Stimulated activated CD8-positive, alpha-beta memory T cell treated with anti-CD3 and anti-CD28 coated beads, Interleukin-12 subunit alpha, Interleukin-12 subunit beta, amount 100 ng/mL, for 1 hour (primary cell): Measurements from ENCODE around the gene CXCL10.
"Not testable (repeated sequence)": the region's sequence is repeated elsewhere in the genome, so short reads cannot be mapped to it uniquely, and the experiment has no call there.

ENCODE experiments used
- DNase-seq: peaks from one replicate; pipeline ENCODE4 v3.0.0-alpha.2; 2020; ENCODE audit warnings: low read depth

The CXCL10 gene

GRCh38 chr4:76028350-76028765 lies 5.1 kb upstream of the CXCL10 start:
- no peak for DNase-seq

GRCh38 chr4:76024065-76024464 lies 768 bp upstream of the CXCL10 start:
- DNase-seq: no peak

DNA sequence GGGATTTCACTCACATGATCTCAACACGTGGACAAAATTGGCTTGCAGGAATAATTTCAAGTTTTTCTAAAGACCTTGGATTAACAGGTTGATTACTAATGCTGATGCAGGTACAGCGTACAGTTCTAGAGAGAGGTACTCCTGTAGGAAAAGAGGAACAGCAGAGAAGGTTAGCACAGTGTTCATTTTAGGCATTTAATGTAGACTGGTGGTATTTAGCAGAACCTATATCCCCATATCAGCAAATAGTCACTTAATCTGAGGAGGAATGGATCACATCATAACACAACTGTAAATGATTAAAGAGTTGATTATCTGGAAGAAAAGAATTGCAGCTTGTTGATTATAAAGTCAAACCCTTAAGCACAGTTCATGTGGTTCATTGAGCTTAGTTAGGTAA lies 620 bp downstream of the CXCL10 start:
- no peak for DNase-seq

DNA sequence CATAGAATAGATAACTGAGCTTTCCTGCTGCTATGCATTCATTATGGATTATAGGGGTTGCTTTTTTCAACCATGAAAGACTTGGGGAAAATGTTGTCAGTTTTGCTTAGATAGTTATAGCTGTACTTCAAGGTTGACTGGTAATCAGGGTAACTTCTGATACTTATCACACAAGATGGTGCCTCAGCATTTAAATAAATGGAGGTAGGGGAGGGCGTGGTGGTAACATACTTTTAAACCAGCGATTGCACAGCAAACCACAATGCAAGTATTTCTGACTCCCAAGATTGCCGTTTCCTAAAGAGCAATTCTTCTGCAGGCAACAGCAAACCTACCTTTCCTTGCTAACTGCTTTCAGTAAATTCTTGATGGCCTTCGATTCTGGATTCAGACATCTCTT lies 1.3 kb downstream of the CXCL10 start:
- no peak for DNase-seq

DNA sequence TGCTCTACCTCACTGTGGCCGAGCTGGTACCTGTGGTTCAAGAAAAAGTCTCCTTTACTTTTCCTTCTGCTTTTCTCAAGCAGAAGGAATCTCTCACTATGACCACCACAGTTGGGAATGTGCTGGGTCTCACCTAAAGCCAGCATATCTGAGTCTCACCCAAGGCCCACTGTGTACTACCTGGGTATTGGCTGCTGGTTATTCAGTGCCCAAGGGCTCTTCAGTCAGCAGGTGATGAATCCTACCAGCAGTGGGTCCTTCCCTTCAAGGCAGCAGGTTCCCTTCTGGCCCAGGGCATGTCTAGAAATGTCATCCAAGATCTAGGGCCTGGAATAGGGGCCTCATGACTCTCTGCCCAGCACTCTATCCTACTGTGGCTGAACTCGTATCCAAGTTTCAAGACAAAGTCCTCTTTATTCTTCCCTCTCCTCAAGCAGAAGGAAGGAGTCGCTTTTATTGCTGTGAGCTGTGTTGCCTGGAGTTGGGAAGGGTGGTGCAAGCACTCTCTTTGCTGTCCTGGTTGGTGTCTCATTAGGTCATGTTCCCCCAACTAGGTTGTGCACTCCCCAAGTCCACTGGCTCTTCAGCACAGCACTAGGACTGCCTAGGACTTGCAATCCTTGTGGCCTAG lies 6.1 kb downstream of the CXCL10 start:
- no peak for DNase-seq

DNA sequence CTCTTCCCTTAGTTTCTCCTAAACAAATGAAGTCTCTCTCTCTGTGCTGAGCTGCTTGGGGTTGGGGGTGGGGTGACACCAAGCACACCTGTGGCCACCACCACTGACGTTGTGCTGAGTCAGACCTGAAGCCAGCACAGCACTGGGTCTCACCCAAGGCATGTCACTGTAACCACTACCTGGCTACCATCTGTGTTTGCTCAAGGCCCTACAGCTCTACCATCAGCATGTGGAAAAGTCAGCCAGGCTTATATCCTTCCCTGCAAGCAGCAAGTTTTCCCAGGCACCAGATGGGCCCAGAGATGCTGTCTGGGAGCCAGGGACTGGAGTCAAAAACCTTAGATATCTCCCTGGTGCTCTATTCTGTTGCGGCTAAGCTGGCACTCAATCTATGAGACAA lies 6.9 kb downstream of the CXCL10 start:
- DNase-seq: no peak

GRCh38 chr4:76013540-76013939 lies 9.8 kb downstream of the CXCL10 start:
- DNase-seq: no peak

DNA sequence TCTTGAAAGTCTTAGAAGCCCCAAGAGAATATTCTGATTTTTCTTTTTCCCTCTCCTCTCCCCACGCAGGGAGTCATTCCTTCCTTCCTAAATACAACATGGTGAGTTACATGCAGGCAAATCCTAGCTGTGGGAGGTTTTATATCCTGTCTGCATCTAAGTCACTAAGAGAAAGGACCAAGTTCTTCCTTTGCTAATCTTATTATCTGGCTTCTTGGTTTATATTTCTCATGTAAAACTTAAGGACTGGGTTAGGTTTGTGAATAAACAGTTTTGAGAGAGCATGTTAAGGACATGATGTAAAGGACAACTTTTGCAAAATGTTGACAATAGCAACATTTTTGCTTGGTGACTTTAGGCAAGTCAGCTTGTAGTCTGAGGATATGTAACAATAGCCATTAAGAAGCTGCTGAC lies 10.9 kb downstream of the CXCL10 start:
- DNase-seq: no peak

GRCh38 chr4:76011700-76012387 lies 11.5 kb downstream of the CXCL10 start:
- DNase-seq: no peak

GRCh38 chr4:76011018-76011670 lies 12.2 kb downstream of the CXCL10 start:
- no peak for DNase-seq

DNA sequence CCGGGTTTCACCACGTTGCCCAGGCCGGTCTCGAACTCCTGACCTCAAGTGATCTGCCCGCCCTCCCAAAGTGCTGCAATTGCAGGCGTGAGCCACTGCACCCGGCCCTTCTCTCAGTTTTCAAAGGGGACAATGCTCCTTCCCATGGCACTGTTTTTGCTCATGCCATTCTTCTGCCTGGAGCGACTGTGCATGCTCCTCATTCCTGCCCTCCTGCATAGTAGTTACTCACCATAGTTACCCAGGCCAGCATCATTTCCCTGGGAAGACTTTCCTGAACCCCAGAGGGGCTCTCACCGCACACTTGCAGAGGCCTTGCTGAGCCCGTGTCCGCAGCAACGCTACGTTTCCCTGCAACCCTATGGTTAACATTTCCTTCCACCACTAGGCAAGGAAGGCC lies 12.7 kb downstream of the CXCL10 start:
- DNase-seq: no peak

DNA sequence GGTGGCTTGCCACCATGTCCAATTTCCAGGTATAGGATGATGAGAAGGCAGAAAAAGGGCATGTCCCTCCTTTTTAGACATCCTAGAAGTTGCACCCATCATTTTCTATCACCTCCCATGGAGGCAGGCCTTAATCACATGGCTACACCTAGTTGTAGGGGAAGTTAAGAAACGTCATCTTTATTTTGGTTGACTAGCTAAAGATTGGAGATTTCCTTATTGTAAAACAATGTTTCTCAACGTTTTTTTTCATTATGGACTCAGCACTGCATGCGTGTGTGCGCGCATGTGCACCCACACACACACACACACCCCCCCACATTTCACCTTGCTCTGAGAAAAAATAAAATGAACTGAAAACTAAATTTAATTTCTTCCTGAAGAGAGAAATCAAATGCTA lies 14.0 kb downstream of the CXCL10 start:
- no peak for DNase-seq

DNA sequence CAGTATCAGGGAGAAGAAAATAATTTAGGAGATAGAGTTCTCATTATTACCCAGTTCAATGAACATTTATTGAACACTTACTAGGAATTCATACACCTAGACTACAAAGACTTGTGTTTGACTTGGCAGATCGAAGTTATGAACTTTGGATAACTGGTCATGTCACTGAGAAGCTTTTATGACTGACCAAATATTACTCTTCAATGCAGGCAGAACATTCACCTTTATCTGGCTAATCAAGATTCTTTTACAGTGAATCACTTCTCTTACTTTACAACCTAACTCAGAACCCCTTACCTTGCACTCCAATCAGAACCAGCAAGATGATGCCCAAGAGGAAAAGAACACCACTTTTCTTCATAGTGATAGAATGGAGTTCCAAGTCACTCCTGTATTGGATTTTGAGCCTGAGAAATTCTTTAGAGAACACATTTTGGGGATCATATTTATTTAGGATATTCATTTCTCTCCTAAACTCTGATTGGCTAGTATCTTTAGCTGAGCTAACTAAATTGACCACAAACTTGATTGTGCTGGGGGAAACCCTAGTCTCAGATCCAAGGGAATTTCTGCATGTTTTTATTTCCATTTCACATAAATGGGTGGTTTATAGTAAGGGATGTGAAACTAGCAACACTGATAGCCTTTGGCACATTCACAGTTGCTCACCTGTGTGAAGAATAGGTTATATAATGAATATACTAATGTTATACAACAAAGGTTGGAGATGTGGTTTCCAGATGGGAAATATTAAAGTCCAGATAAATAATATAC lies 16.0 kb downstream of the CXCL10 start, which contains the start of gene CXCL9:
Gene CXCL9, minus strand, starts transcription at position 421 of the 774 bp plus-strand sequence. Its CDS starts 60 bp downstream, at position 361.
- no peak for DNase-seq

DNA sequence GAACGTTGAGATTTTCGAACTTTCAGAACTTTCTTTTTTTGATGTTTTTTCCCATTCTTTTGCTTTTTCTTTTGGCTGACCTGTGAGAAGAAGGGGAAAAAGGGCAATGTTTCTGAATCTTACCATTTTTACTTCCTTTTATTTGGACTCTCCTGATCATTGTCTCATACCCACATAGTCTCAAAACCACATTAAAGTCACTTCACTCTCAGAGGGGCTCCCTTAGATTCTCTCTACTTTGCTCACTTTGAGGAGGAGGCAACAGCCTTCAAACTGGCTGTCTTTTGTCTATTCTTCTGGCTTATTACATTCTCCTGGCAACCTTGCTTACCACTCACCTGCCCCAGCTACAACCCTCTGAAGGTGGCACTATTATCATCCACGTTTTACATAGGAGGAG lies 19.7 kb downstream of the CXCL10 start:
- no peak for DNase-seq

DNA sequence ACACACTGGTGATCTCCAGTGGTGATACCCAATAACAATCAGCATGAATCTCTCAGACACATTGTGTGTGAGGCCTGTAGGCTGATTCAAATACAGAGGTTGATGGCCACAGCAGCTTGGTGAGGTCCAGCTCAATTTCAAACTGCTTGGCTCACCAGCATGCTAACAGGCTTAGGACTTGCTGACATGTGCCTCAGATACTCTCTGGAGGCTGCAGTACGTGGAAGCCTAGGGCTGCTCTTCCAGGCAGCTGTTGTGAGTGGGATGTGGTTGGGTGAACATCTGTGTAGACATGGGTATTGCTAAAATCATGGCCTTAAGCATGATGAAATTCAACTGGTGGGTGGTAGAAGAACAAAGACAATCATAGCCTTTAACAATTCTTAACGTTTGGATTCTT lies 20.3 kb downstream of the CXCL10 start:
- no peak for DNase-seq

DNA sequence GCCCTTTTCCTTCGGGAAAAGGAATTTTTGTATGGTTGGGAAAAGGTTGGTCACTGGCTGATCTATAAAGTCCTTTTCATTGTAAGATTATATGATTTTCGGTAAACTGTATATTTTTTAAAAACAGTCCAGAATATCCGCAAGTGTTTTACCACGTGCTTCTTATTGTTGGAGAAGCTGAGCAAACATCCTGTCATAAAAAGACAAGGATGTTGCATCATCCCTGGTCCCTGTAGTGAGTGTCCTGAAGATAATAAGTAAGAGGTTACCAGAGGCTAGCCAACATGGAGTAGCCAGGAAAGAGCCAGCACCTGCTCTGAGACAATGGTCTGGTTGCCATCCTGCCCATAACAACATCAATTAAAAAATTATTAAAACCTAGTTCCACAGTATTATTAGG lies 21.1 kb downstream of the CXCL10 start:
- DNase-seq: no peak

DNA sequence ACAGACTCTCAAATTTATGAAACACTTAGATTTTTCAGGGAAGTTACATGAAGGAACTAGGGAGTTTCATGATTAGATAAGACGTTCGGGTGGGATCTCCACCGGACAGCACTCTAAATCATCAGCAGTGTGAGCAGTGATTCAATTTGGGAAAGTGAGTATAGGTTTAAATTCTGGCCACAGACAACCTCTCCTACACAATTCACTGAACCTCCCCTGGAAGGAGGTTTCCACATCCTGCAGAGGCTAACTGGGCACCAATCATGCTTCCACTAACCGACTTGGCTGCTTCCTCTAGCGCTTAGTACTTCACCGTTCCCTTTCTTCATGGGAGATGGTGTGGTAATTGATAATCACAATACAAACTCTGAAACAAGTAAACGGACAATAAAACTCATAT lies 21.6 kb downstream of the CXCL10 start:
- no peak for DNase-seq

DNA sequence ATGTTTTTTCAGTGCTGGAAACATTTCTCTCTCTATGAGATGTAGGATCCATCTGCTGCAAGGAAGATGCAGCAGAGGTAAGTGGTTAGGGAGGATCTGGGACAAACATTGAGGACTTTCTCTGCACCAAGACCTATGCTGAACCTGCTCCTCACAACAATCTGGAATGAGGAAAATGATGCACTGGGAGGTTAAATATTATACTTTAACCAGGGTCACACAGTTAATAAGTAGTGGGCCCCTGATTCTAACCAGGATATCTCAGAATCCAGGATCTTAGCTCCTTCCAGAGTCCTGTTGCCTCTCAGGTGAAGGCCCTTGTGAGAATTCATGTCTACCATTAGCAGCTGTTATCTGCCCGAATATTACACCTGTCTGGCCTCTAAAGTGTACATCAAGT lies 23.0 kb downstream of the CXCL10 start:
- no peak for DNase-seq

DNA sequence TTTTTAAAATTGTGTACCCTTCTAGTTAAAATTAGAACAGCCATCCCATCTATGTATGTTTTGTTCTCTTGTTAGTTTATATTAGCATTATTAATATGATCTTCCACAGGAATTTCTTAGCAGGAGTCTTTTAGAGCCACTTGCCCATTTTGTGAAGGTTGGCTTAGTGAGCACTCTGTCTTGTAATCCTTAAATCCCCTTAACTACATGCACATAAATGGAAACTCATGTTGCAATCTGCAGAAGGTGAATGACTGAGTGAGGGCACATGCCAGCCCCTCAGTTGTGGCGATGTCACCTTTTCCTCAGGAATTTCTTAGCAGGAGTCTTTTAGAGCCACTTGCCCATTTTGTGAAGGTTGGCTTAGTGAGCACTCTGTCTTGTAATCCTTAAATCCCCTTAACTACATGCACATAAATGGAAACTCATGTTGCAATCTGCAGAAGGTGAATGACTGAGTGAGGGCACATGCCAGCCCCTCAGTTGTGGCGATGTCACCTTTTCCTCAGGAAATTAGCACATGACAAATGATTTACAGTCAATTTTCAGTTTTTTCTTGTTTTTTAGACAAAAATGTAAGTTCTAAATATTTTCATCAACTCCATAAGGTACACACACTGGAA lies 24.7 kb downstream of the CXCL10 start:
- not testable (repeated sequence) for DNase-seq

DNA sequence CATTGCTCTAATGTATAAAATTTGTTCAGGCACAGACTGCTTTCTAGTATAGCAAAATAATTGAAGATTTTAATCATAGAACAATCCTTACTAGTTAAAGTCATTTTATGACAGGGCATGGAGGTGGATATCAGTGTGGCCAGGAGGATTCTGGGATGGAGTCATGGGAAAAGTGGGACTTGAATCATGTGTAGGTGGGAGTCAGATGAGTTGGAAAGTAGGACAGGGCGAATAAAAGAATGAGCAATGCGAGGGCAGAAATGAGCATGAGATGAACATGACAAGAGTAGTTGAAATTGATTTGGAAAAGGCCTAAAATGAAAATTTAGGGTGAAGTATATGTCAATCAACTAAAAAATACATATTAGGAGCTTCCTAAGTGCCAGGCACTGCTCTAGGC lies 25.4 kb downstream of the CXCL10 start:
- DNase-seq: no peak

DNA sequence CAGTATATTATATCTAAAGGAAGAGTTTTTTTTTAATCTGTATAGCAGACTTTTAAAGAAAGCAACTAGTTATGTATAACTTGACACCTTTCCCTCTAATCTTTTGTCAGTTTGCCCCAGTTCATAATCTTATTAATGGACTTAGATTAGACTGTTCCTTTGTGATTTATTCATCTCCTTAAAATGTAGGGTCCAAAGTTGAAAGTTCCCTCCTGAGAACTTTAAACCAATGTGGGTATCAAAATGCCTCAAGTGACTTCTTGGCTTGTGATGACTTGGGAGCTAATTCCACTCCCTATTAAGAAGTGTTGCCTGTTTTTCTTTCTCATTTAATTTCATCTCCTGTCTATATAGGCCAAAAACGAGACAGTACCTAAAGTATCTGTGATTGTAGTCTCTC lies 26.2 kb downstream of the CXCL10 start:
- DNase-seq: no peak

- DNase-seq: no peak
Observed at GRCh38 chr4:75995727-75996126, 27.6 kb downstream of the CXCL10 start.
